Endothelial cell of umbilical vein (primary cell): ENCODE measurements around the gene CTLA4. TPM values are rescaled to one million over a fixed set of nuclear protein-coding genes. Genes with fewer than 3 reads are reported as not detected.

Source experiments
- BruUV-seq: library from RNA; stranded (reverse); fragments of 400-500 nt; replicated peaks from 2 replicates; lab custom pipeline; 2021; lab: Mats Ljungman, UMichigan
- CTCF ChIA-PET: fragments of 300-600, 350-600 bp; sonication (Branson Sonifier 250); formaldehyde crosslinking; loops from one replicate; lab custom pipeline; 2021; ENCODE audit warnings: antibody characterized with exemption, inconsistent platforms; lab: Charles Lee
- POLR2A ChIA-PET: fragments of 300-600, 350-600 bp; sonication (Branson Sonifier 250); formaldehyde crosslinking; loops from one replicate; lab custom pipeline; 2021; ENCODE audit warnings: antibody characterized with exemption, inconsistent platforms; lab: Charles Lee
- DNase-seq: peaks from one replicate; pipeline ENCODE4 v3.0.0-alpha.2; 2011; ENCODE audit warnings: low read depth, low spot score
- FAIRE-seq: peaks from 2 replicates; lab custom pipeline; 2011; peaks lifted over from hg19 to GRCh38; lab: Jason Lieb, UNC
- H2AFZ ChIP-seq: 2 replicates; pipeline ENCODE4 v1.6.0; 2012; ENCODE audit warnings: low read depth, low read length, control low read depth, inconsistent platforms
- H3K27ac ChIP-seq: 2 replicates; pipeline ENCODE4 v1.5.1; 2011; ENCODE audit warnings: low read depth, mild to moderate bottlenecking, control low read depth, low read length, moderate library complexity; ENCODE audit not compliant: insufficient read depth
- H3K27me3 ChIP-seq, 2 experiments: 2 replicates each; pipeline versions ENCODE4 v1.6.0 to v1.6.1; 2011; ENCODE audit warnings: low read length in 2 of 2, mixed read lengths in 1 of 2; ENCODE audit not compliant: control insufficient read depth in 2 of 2, insufficient read depth in 2 of 2
- H3K36me3 ChIP-seq, 2 experiments: 2 replicates in 1 of 2; 3 replicates in 1 of 2; pipeline ENCODE4 v1.5.1; 2011; ENCODE audit warnings: low read length in 2 of 2, mild to moderate bottlenecking in 1 of 2, moderate library complexity in 1 of 2; ENCODE audit not compliant: control insufficient read depth in 2 of 2, insufficient read depth in 2 of 2; ENCODE audit errors: extremely low read depth in 1 of 2
- H3K4me1 ChIP-seq: 3 replicates; pipeline ENCODE4 v1.5.1; 2011; ENCODE audit warnings: mild to moderate bottlenecking, low read length; ENCODE audit not compliant: control insufficient read depth, insufficient read depth; ENCODE audit errors: extremely low read depth
- H3K4me2 ChIP-seq: 2 replicates; pipeline ENCODE4 v1.6.1; 2011; ENCODE audit warnings: low read length, control low read depth, mixed read lengths; ENCODE audit not compliant: insufficient read depth
- H3K4me3 ChIP-seq, 3 experiments: fragments of 200-600 bp in 1 of 3; sonication (generic), shearing (Covaris generic) in 1 of 3; replicated peaks in 1 of 3; 2 replicates each; pipeline ENCODE4 v1.5.1; 2011 to 2016; ENCODE audit warnings: control low read depth in 3 of 3, low read length in 3 of 3, mild to moderate bottlenecking in 2 of 3, inconsistent platforms in 1 of 3, low read depth in 1 of 3, moderate library complexity in 1 of 3; ENCODE audit not compliant: insufficient read depth in 1 of 3
- H3K79me2 ChIP-seq: 2 replicates; pipeline ENCODE4 v1.6.0; 2012; ENCODE audit warnings: low read length, inconsistent platforms; ENCODE audit not compliant: control insufficient read depth, insufficient read depth
- H3K9ac ChIP-seq: replicated peaks from 2 replicates; pipeline ENCODE3; 2011; ENCODE audit warnings: low read length, control low read depth; ENCODE audit not compliant: insufficient read depth; ENCODE audit errors: extremely low read depth
- H3K9me1 ChIP-seq: replicated peaks from 3 replicates; pipeline ENCODE4 v1.6.0; 2011; ENCODE audit warnings: mild to moderate bottlenecking, low read length; ENCODE audit not compliant: control insufficient read depth, insufficient read depth; ENCODE audit errors: extremely low read depth
- H3K9me3 ChIP-seq: replicated peaks from 2 replicates; pipeline ENCODE4 v1.5.1; 2012; ENCODE audit warnings: low read length, inconsistent platforms; ENCODE audit not compliant: control insufficient read depth, insufficient read depth
- H4K20me1 ChIP-seq: replicated peaks from 2 replicates; pipeline ENCODE3; 2011; ENCODE audit warnings: mild to moderate bottlenecking, low read length; ENCODE audit not compliant: control insufficient read depth, insufficient read depth; ENCODE audit errors: extremely low read depth
- GATA2 ChIP-seq: IDR thresholded peaks from 2 replicates; pipeline ENCODE4 v1.7.0; 2011; ENCODE audit warnings: low read depth, mild to moderate bottlenecking, moderate library complexity, mixed read lengths, low read length; ENCODE audit not compliant: insufficient read length, insufficient read depth
- JUN ChIP-seq: IDR thresholded peaks from 2 replicates; pipeline ENCODE4 v1.6.1; 2011; ENCODE audit warnings: borderline replicate concordance, low read depth; ENCODE audit not compliant: insufficient read length, insufficient read depth
- MYC ChIP-seq: IDR thresholded peaks from one replicate; pipeline ENCODE4 v1.6.1; 2011; ENCODE audit warnings: mild to moderate bottlenecking, low read depth, low read length
- POLR2A ChIP-seq: IDR thresholded peaks from 2 replicates; pipeline ENCODE4 v1.6.1; 2012; ENCODE audit warnings: low read depth, mild to moderate bottlenecking, control low read depth, low read length
- dilution Hi-C: fragments of 300-500 bp; cut with MboI; formaldehyde crosslinking; loops from one replicate; pipeline ENCODE4 v1.15.0; 2019; ENCODE audit warnings: low sequenced_read_pairs; ENCODE audit not compliant: extremely low pct_ligation_motif_present
- intact Hi-C: fragments of 100-400 bp; cut with micrococcal nuclease; formaldehyde crosslinking; loops from one replicate; pipeline ENCODE4 v1.10.0; 2022
- polyA plus RNA-seq, 4 experiments: library from polyadenylated mRNA; depleted of rRNA in 3 of 4; stranded (reverse) in 3 of 4; unstranded in 1 of 4; fragments of >200 nt; gene quantifications; 2 replicates each; pipeline versions ENCODE4 v1.2.1 to v1.2.3, GENCODE V29; 2011 to 2012; ENCODE audit warnings: missing spikeins in 1 of 4
- total RNA-seq: library from RNA; stranded (reverse); gene quantifications from 2 replicates; pipeline ENCODE4 v1.2.3, GENCODE V29; 2021
- TF ChIP-seq, protein P1 (sequence below): IDR thresholded peaks from 2 replicates; pipeline ENCODE4 v1.6.1; 2011; ENCODE audit not compliant: insufficient read depth, insufficient read length

Gene CTLA4
- total and polyA plus RNA-seq, 2 donors (not counting 3 experiments of a cell fraction or from before 2014, with no cell fraction given): not detected

DNA sequence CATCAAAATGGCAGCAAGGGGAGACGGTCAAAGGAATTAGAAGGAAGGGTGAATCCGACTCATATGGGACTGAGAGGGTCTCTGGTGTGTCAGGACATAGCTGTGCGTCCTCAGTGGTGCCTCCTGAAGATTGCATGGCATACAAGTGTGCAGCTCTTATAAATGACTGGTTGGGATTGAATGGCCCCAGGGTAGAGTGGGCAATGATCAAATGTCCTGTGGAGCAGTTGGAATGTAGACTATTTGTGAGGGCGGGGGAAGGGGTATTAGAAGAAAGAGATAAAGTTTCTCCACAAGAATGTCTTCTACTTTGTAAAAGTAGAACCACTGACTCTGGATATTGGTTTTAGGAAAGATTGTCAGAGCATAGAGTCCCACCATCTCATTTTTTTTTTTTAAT lies 24.6 kb downstream of the CTLA4 start:
- POLR2A ChIA-PET: no interaction called here
- no peaks in the 10 kb centered on the region for H3K36me3 ChIP-seq
- intact Hi-C loops (no loop called here), dilution Hi-C loops (no loop called here)
- no peaks in the 10 kb centered on the region for H3K9me1 ChIP-seq
- no TSS peak for BruUV-seq
- H3K27me3 ChIP-seq: peaks cover 7 to 14% of the 10 kb centered on the region in 2 experiments
- no peak for TF ChIP-seq MYC
- TF ChIP-seq POLR2A: no peak
- TF ChIP-seq, protein P1, sequence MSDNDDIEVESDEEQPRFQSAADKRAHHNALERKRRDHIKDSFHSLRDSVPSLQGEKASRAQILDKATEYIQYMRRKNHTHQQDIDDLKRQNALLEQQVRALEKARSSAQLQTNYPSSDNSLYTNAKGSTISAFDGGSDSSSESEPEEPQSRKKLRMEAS: no peak
- TF ChIP-seq GATA2: no peak
- DNase-seq (no peak), FAIRE-seq (no peak)
- no peak overlapping the region for H3K27ac ChIP-seq
- H3K9ac ChIP-seq: no peak overlapping the region
- no peak overlapping the region for H2AFZ ChIP-seq
- H3K4me3 ChIP-seq: no peak overlapping the region
- no peaks in the 10 kb centered on the region for H3K79me2 ChIP-seq
- CTCF ChIA-PET: no interaction called here
- H4K20me1 ChIP-seq: no peaks in the 10 kb centered on the region
- no peaks in the 10 kb centered on the region for H3K9me3 ChIP-seq
- no peaks in the 10 kb centered on the region for H3K4me1 ChIP-seq
- no peak overlapping the region for H3K4me2 ChIP-seq

DNA sequence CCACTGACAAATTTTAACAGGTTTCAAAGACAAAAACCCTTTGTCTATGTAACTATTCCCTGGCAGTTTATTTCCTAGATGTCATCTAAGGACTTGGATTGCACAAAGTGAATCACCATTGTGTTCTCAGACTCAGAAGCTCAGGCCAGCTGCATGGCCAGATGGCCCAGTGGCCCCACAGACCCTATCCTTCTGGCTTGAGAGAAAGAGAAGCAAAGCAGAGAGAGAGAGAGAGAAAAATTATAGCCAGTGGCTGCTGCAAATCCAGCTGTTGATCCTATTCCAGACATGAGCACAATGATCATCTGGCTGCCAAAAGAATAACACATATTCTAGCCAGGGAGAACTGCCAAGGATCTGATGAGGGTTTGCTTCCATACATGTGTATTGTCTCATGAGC lies 25.8 kb downstream of the CTLA4 start:
- no TSS peak for BruUV-seq
- dilution Hi-C loops (no loop called here), intact Hi-C loops (no loop called here)
- ChIA-PET POLR2A (no interaction called here), CTCF (no interaction called here)
- Histone ChIP-seq H3K9me1 (no peaks in the 10 kb centered on the region), H3K4me3 (no peak overlapping the region), H3K27ac (no peak overlapping the region), H3K9me3 (no peaks in the 10 kb centered on the region), H3K9ac (no peak overlapping the region), H3K36me3 (no peaks in the 10 kb centered on the region), H3K79me2 (no peaks in the 10 kb centered on the region), H3K4me1 (no peaks in the 10 kb centered on the region), H2AFZ (no peak overlapping the region), H3K27me3 (peaks cover 7 to 14% of the 10 kb centered on the region in 2 experiments), H3K4me2 (no peak overlapping the region), H4K20me1 (no peaks in the 10 kb centered on the region)
- TF ChIP-seq JUN: no peak
- TF ChIP-seq GATA2: no peak
- FAIRE-seq (no peak), DNase-seq (no peak)
